H9 (cell line): ENCODE results near the gene TMEM238. TPM values are rescaled to one million over a fixed set of nuclear protein-coding genes. Genes with fewer than 3 reads are reported as not detected.

ENCODE experiments used
- DNase-seq: peaks from one replicate; pipeline ENCODE4 v3.0.0-alpha.2; 2017
- H2AFZ ChIP-seq: one replicate; pipeline ENCODE4 v1.6.1; 2013; ENCODE audit warnings: mild to moderate bottlenecking, low read length, control low read depth, moderate library complexity
- H2AK5ac ChIP-seq: 2 replicates; pipeline ENCODE4 v1.6.1; 2013; ENCODE audit warnings: low read length, control low read depth, mixed read lengths; ENCODE audit not compliant: insufficient read length
- H2BK120ac ChIP-seq: one replicate; pipeline ENCODE4 v1.6.1; 2013; ENCODE audit warnings: low read depth, mild to moderate bottlenecking, low read length, control low read depth, inconsistent platforms; ENCODE audit not compliant: poor library complexity, severe bottlenecking
- H2BK12ac ChIP-seq: 2 replicates; pipeline ENCODE4 v1.6.1; 2013; ENCODE audit warnings: low read length, control low read depth, mixed read lengths, low read depth; ENCODE audit not compliant: insufficient read length
- H2BK15ac ChIP-seq: 2 replicates; pipeline ENCODE4 v1.6.1; 2013; ENCODE audit warnings: low read depth, low read length, control low read depth
- H2BK20ac ChIP-seq: one replicate; pipeline ENCODE4 v1.6.1; 2013; ENCODE audit warnings: low read depth, mild to moderate bottlenecking, low read length, control low read depth, inconsistent platforms; ENCODE audit not compliant: poor library complexity, severe bottlenecking
- H2BK5ac ChIP-seq: 2 replicates; pipeline ENCODE4 v1.6.1; 2013; ENCODE audit warnings: low read length, control low read depth, mixed read lengths; ENCODE audit not compliant: insufficient read length
- H3K14ac ChIP-seq: 2 replicates; pipeline ENCODE4 v1.6.1; 2013; ENCODE audit warnings: low read length, control low read depth; ENCODE audit not compliant: insufficient read depth
- H3K18ac ChIP-seq: 2 replicates; pipeline ENCODE4 v1.6.1; 2013; ENCODE audit warnings: low read depth, mild to moderate bottlenecking, mixed read lengths, low read length, control low read depth; ENCODE audit not compliant: insufficient read length
- H3K23ac ChIP-seq: 2 replicates; pipeline ENCODE4 v1.6.1; 2013; ENCODE audit warnings: low read length, control low read depth, mixed read lengths, low read depth; ENCODE audit not compliant: insufficient read length
- H3K23me2 ChIP-seq: 2 replicates; pipeline ENCODE4 v1.6.1; 2013; ENCODE audit warnings: low read depth, mild to moderate bottlenecking, mixed read lengths, low read length, control low read depth; ENCODE audit not compliant: insufficient read length, poor library complexity, severe bottlenecking
- H3K27ac ChIP-seq: 2 replicates; pipeline ENCODE4 v1.5.1; 2013; ENCODE audit warnings: low read length, control low read depth, mixed read lengths, low read depth; ENCODE audit not compliant: insufficient read length
- H3K27me3 ChIP-seq: 2 replicates; pipeline ENCODE4 v1.6.1; 2013; ENCODE audit warnings: low read length, control low read depth, inconsistent platforms; ENCODE audit not compliant: insufficient read depth
- H3K4ac ChIP-seq: 2 replicates; pipeline ENCODE4 v1.6.1; 2013; ENCODE audit warnings: low read depth, mild to moderate bottlenecking, control low read depth, inconsistent platforms, low read length, moderate library complexity
- H3K4me1 ChIP-seq: 2 replicates; pipeline ENCODE4 v1.6.1; 2013; ENCODE audit warnings: low read length, control low read depth, inconsistent platforms; ENCODE audit not compliant: insufficient read depth
- H3K4me2 ChIP-seq: 2 replicates; pipeline ENCODE4 v1.6.1; 2013; ENCODE audit warnings: low read length, control low read depth, mixed read lengths; ENCODE audit not compliant: insufficient read length, insufficient read depth
- H3K56ac ChIP-seq: 2 replicates; pipeline ENCODE4 v1.6.1; 2013; ENCODE audit warnings: low read depth, mild to moderate bottlenecking, mixed read lengths, low read length, control low read depth; ENCODE audit not compliant: insufficient read length
- H3K79me1 ChIP-seq: 2 replicates; pipeline ENCODE4 v1.6.1; 2013; ENCODE audit warnings: low read depth, mild to moderate bottlenecking, moderate library complexity, low read length, control low read depth, inconsistent platforms; ENCODE audit not compliant: insufficient read depth, poor library complexity, severe bottlenecking
- H3K79me2 ChIP-seq: 2 replicates; pipeline ENCODE4 v1.6.1; 2013; ENCODE audit warnings: low read length, control low read depth, inconsistent platforms; ENCODE audit not compliant: insufficient read depth
- H3K9ac ChIP-seq: 2 replicates; pipeline ENCODE4 v1.6.1; 2013; ENCODE audit warnings: low read length, control low read depth, mixed read lengths; ENCODE audit not compliant: insufficient read length; ENCODE audit errors: extremely low read depth
- H3K9me3 ChIP-seq: one replicate; pipeline ENCODE4 v1.6.1; 2013; ENCODE audit warnings: low read depth, low read length, inconsistent platforms; ENCODE audit not compliant: control insufficient read depth
- H3T11ph ChIP-seq: one replicate; pipeline ENCODE4 v1.6.1; 2013; ENCODE audit warnings: mild to moderate bottlenecking, low read length, control low read depth, inconsistent platforms
- H4K20me1 ChIP-seq: one replicate; pipeline ENCODE4 v1.6.1; 2013; ENCODE audit not compliant: control insufficient read depth, insufficient read length, insufficient read depth
- H4K5ac ChIP-seq: 2 replicates; pipeline ENCODE4 v1.6.1; 2013; ENCODE audit warnings: low read depth, mild to moderate bottlenecking, mixed read lengths, low read length, control low read depth; ENCODE audit not compliant: insufficient read length
- H4K8ac ChIP-seq: replicated peaks from 2 replicates; pipeline ENCODE4 v1.6.1; 2013; ENCODE audit warnings: low read length, control low read depth, mixed read lengths, low read depth; ENCODE audit not compliant: insufficient read length
- H4K91ac ChIP-seq: 2 replicates; pipeline ENCODE4 v1.6.1; 2013; ENCODE audit warnings: low read depth, mild to moderate bottlenecking, moderate library complexity, mixed read lengths, low read length, control low read depth; ENCODE audit not compliant: insufficient read length
- H3K27ac Mint-ChIP-seq, 3 experiments: 2 replicates in 2 of 3; 3 replicates in 1 of 3; pipeline ENCODE4 v1.8.0; 2020 to 2021; ENCODE audit warnings: mixed read lengths in 3 of 3, mild to moderate bottlenecking in 1 of 3, moderate library complexity in 1 of 3
- H3K27me3 Mint-ChIP-seq: 2 replicates; pipeline ENCODE4 v1.8.0; 2021; ENCODE audit warnings: low read depth, mild to moderate bottlenecking, moderate library complexity, mixed read lengths
- H3K36me3 Mint-ChIP-seq, 3 experiments: 2 replicates in 2 of 3; 3 replicates in 1 of 3; pipeline ENCODE4 v1.8.0; 2020 to 2021; ENCODE audit warnings: low read depth in 3 of 3, mixed read lengths in 3 of 3; ENCODE audit not compliant: insufficient read depth in 1 of 3
- H3K4me1 Mint-ChIP-seq, 2 experiments: 2 replicates each; pipeline ENCODE4 v1.8.0; 2020; ENCODE audit warnings: mixed read lengths in 2 of 2
- H3K4me3 Mint-ChIP-seq, 2 experiments: 2 replicates in 1 of 2; 3 replicates in 1 of 2; pipeline ENCODE4 v1.8.0; 2020 to 2021; ENCODE audit warnings: mild to moderate bottlenecking in 2 of 2, mixed read lengths in 2 of 2, moderate library complexity in 1 of 2
- H3K9me3 Mint-ChIP-seq, 2 experiments: 2 replicates in 1 of 2; 3 replicates in 1 of 2; pipeline ENCODE4 v1.8.0; 2020; ENCODE audit warnings: mild to moderate bottlenecking in 2 of 2, mixed read lengths in 2 of 2, moderate library complexity in 1 of 2
- WGBS: extraction: QIAGEN DNeasy Blood & Tissue Kit; methylation state at CpG from one replicate; pipeline ENCODE4 v1.1.7; 2013; ENCODE audit warnings: missing lambda C conversion rate, low lambda C conversion rate, mixed read lengths; ENCODE audit not compliant: insufficient read length; ENCODE audit errors: extremely low coverage; 5-methylcytosine and 5-hydroxymethylcytosine counted together
- total RNA-seq: library from RNA; stranded (reverse); gene quantifications from 2 replicates; pipeline ENCODE4 v1.2.1, GENCODE V29; 2021
- TF ChIP-seq, protein P1 (sequence below): fragments of 200-600 bp; sonication (generic); conservative IDR thresholded peaks from 3 replicates; pipeline ENCODE4 v1.8.0; 2021; ENCODE audit warnings: antibody characterized with exemption, mild to moderate bottlenecking

The TMEM238 gene
- total RNA-seq, 1 experiment from 2014 or later: 4.8 TPM

DNA sequence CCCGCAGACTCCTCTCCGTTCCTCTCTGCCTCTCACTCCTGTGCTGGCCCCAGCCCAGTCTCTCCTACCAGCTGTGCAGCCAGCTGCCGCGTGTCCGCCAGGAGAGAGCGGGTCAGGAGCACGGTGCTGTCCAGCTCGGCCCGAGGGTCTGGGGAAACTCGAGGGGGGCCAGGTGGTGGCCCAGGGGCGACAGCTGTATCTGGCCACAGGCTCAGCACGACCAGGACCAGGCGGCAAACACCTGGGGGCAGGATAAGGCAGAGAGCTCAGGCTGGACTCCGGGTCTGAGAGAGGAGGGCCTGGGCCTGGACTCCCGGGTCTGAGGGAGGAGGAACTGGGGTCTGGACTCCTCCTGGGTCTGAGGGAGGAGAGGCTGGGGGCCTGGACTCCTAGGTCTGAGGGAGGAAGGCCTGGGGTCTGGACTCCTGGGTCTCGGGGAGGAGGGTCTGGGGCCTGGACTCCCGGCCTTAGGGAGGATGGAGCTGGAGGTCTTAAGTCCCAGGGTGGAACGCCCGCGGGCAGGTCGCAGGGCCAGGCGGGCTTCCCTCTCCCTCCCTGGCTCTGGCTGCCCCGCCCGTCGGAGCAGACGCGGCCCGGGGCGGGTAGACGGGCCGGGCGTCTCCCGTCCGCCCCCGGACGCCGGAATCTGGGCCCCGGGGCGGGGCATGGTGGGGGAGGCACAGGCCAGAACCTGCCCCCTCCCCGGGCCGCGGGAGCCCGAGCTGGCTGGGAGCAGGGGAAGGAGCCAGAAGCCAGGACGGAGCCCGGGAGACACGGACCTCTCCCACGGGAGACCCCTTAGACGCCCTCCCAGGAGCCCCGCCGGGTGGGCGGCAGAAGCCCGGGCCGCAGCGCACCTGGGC, 15.2 kb downstream of the TMEM238 start:
- Histone ChIP-seq H2AFZ (no peak overlapping the region), H3K4ac (no peak overlapping the region), H3K9me3 (no peaks in the 10 kb centered on the region), H4K5ac (no peak overlapping the region), H2BK20ac (no peak overlapping the region), H3T11ph (no peak overlapping the region), H3K56ac (no peak overlapping the region), H2BK15ac (no peak overlapping the region), H2BK5ac (no peak overlapping the region), H3K79me1 (no peaks in the 10 kb centered on the region), H3K14ac (no peak overlapping the region; the same call in 1 of the 2 replicates), H3K4me1 (no peaks in the 10 kb centered on the region), H2BK12ac (no peak overlapping the region), H3K4me2 (peak overlapping the region; percentile 16), H4K8ac (no peak overlapping the region), H3K23ac (no peak overlapping the region), H4K91ac (no peak overlapping the region), H3K18ac (peak overlapping the region; percentile 41), H2BK120ac (no peak overlapping the region), H4K20me1 (no peaks in the 10 kb centered on the region), H3K27me3 (peaks cover 5% of the 10 kb centered on the region), H3K9ac (no peak overlapping the region), H2AK5ac (no peak overlapping the region), H3K23me2 (peaks cover 10% of the 10 kb centered on the region), H3K27ac (no peak overlapping the region), H3K79me2 (no peaks in the 10 kb centered on the region)
- peaks cover 27 to 38% of the 10 kb centered on the region in 2 experiments for H3K4me1 Mint-ChIP-seq
- TF ChIP-seq, protein P1, sequence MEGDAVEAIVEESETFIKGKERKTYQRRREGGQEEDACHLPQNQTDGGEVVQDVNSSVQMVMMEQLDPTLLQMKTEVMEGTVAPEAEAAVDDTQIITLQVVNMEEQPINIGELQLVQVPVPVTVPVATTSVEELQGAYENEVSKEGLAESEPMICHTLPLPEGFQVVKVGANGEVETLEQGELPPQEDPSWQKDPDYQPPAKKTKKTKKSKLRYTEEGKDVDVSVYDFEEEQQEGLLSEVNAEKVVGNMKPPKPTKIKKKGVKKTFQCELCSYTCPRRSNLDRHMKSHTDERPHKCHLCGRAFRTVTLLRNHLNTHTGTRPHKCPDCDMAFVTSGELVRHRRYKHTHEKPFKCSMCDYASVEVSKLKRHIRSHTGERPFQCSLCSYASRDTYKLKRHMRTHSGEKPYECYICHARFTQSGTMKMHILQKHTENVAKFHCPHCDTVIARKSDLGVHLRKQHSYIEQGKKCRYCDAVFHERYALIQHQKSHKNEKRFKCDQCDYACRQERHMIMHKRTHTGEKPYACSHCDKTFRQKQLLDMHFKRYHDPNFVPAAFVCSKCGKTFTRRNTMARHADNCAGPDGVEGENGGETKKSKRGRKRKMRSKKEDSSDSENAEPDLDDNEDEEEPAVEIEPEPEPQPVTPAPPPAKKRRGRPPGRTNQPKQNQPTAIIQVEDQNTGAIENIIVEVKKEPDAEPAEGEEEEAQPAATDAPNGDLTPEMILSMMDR: no peak
- H3K27ac Mint-ChIP-seq: no peak overlapping the region
- H3K4me3 Mint-ChIP-seq: peak overlapping the region; percentile 46 to 70; a peak in 4 of 5 replicates
- no CpG with 5 or more reads among the region's 54 CpGs for WGBS
- DNase-seq: peak; percentile 53
- peaks cover 0 to 5% of the 10 kb centered on the region in 2 experiments; a peak in 2 of 5 replicates for H3K9me3 Mint-ChIP-seq
- H3K36me3 Mint-ChIP-seq: peaks cover 0 to 6% (median 0%) of the 10 kb centered on the region in 3 experiments; a peak in 1 of 7 replicates
- peaks cover 78% of the 10 kb centered on the region for H3K27me3 Mint-ChIP-seq
